ENCODE results near the gene SFT2D2.
"Not testable (repeated sequence)": the region's sequence is repeated elsewhere in the genome, so short reads cannot be mapped to it uniquely, and the experiment has no call there.

SFT2D2 gene

GRCh38 chr1:168225476-168226190 is at the start of gene SFT2D2:
SFT2D2 (plus strand) TSS chr1:168226004; CDS start chr1:168226080, 76 bp downstream.
- peak; percentile 20 for DNase-seq

GRCh38 chr1:168178227-168178637 is 47.6 kb upstream of the SFT2D2 start:
- DNase-seq, result no peak

GRCh38 chr1:168178638-168179437 is 47.0 kb upstream of the SFT2D2 start, which contains the start of gene TIPRL:
TIPRL (plus strand) TSS chr1:168178962; CDS start chr1:168179078, 116 bp downstream.
- DNase-seq, result peak; percentile 95

- DNase-seq, result peak; percentile 2
Measured at GRCh38 chr1:168179438-168180147, 46.2 kb upstream of the SFT2D2 start.

- no peak for DNase-seq
Measured at GRCh38 chr1:168180148-168180524, 45.7 kb upstream of the SFT2D2 start.

- DNase-seq, result not testable (repeated sequence)
Measured at GRCh38 chr1:168181063-168181720, 44.6 kb upstream of the SFT2D2 start.

- no peak for DNase-seq
Measured at GRCh38 chr1:168187177-168187576, 38.6 kb upstream of the SFT2D2 start.

GRCh38 chr1:168190403-168190802 is 35.4 kb upstream of the SFT2D2 start:
- no peak for DNase-seq

GRCh38 chr1:168195199-168196135 is 30.3 kb upstream of the SFT2D2 start:
- DNase-seq, result no peak

GRCh38 chr1:168199056-168199455 is 26.7 kb upstream of the SFT2D2 start:
- DNase-seq, result no peak

- DNase-seq, result peak; percentile 21
Measured at GRCh38 chr1:168202941-168203654, 22.7 kb upstream of the SFT2D2 start.

GRCh38 chr1:168206111-168206510 is 19.7 kb upstream of the SFT2D2 start:
- no peak for DNase-seq

GRCh38 chr1:168207673-168208072 is 18.1 kb upstream of the SFT2D2 start:
- DNase-seq, result not testable (repeated sequence)

- DNase-seq, result no peak
Measured at GRCh38 chr1:168210312-168210711, 15.5 kb upstream of the SFT2D2 start.

GRCh38 chr1:168213349-168213748 is 12.5 kb upstream of the SFT2D2 start:
- no peak for DNase-seq

GRCh38 chr1:168216171-168216570 is 9.6 kb upstream of the SFT2D2 start:
- DNase-seq, result no peak

- no peak for DNase-seq
Measured at GRCh38 chr1:168217664-168218063, 8.1 kb upstream of the SFT2D2 start.

GRCh38 chr1:168218658-168219057 is 7.1 kb upstream of the SFT2D2 start:
- DNase-seq, result no peak

GRCh38 chr1:168220470-168220871 is 5.3 kb upstream of the SFT2D2 start:
- no peak for DNase-seq

GRCh38 chr1:168221275-168221674 is 4.5 kb upstream of the SFT2D2 start:
- no peak for DNase-seq

- DNase-seq, result no peak
Measured at GRCh38 chr1:168223261-168223660, 2.5 kb upstream of the SFT2D2 start.
